Right lobe of liver (tissue), 6 donors: ENCODE results near the gene MAPK12. TPM values are rescaled to one million over a fixed set of nuclear protein-coding genes. Genes with fewer than 3 reads are reported as not detected.
"Not testable (repeated sequence)": the region's sequence is repeated elsewhere in the genome, so short reads cannot be mapped to it uniquely, and the experiment has no call there.

Experiments used
- ATAC-seq, 4 donors: fragments of 200-7000 bp; cut with Tn5 transposase; one replicate each; pipeline ENCODE4 v1.9.1; 2020; ENCODE audit warnings: mild to moderate bottlenecking in 4 of 4, moderate library complexity in 4 of 4
- DNase-seq, 3 donors: peaks; one replicate each; pipeline ENCODE4 v3.0.0-alpha.2; 2020
- H3K27ac ChIP-seq, 3 donors: fragments of 200-600 bp; one replicate each; pipeline ENCODE4 v1.8.0; 2022
- H3K27me3 ChIP-seq, 2 donors: fragments of 200-600 bp; one replicate each; pipeline ENCODE4 v1.8.0; 2022
- H3K36me3 ChIP-seq, 4 donors: fragments of 200-600 bp; sonication (generic) in 1 of 4; one replicate each; pipeline versions ENCODE4 v1.5.1 to v1.8.0; 2017 to 2022; ENCODE audit warnings: control low read depth in 1 of 4
- H3K4me1 ChIP-seq, 4 donors: fragments of 200-600 bp; sonication (generic) in 1 of 4; one replicate each; pipeline versions ENCODE4 v1.5.1 to v1.8.0; 2017 to 2022; ENCODE audit warnings: control low read depth in 1 of 4
- H3K4me3 ChIP-seq, 3 donors: fragments of 200-600 bp; one replicate each; pipeline ENCODE4 v1.8.0; 2022
- H3K9me3 ChIP-seq, 4 donors: fragments of 200-600 bp; sonication (generic) in 1 of 4; one replicate each; pipeline versions ENCODE4 v1.5.1 to v1.8.0; 2017 to 2022; ENCODE audit warnings: control low read depth in 1 of 4
- POLR2A ChIP-seq: fragments of 450-650 bp; IDR thresholded peaks from one replicate; pipeline ENCODE4 v1.6.1; 2017; ENCODE audit warnings: antibody characterized with exemption, mild to moderate bottlenecking
- whole genome bisulfite sequencing: methylation state at CpG from one replicate; pipeline ENCODE4 v1.1.6; 2018; ENCODE audit warnings: low coverage, low lambda C conversion rate; ENCODE audit not compliant: insufficient coverage; ENCODE audit errors: missing lambda C conversion rate; 5-methylcytosine and 5-hydroxymethylcytosine counted together
- intact Hi-C, 2 donors: fragments of 100-400 bp; cut with DNase I; formaldehyde crosslinking; loops; one replicate each; pipeline versions ENCODE4 v1.11.2 to v1.14.1; 2022
- total RNA-seq, 6 experiments: library from RNA; depleted of rRNA in 2 of 6; stranded (reverse); fragments of >200 nt in 2 of 6; fragmentation: NEBNext Ultra II Directional in 3 of 6; extraction: Animal tissue kit (Norgen Biotek cat#: 25700) in 3 of 6; gene quantifications; one replicate each; pipeline versions ENCODE4 v1.1.0 to v1.2.4, GENCODE V29; 2016 to 2023
- TF ChIP-seq, protein P1 (sequence below), 4 donors: fragments of 200-600 bp in 3 of 4; fragments of 450-650 bp in 1 of 4; IDR thresholded peaks; one replicate each; pipeline versions ENCODE4 v1.5.1 to v1.8.0; 2016 to 2022; ENCODE audit warnings: antibody characterized with exemption in 4 of 4, mild to moderate bottlenecking in 2 of 4
- donor health status: DM: no; HTN: yes; CAD: no.
- donor health status: DM: no; HTN: no; CAD: no.
- donor health status: DM: no; HTN: no; CAD: no.
- donor health status: DM: no; HTN: yes; CAD: no.
- donor health status: DM: no; HTN: yes; CAD: no.

Gene MAPK12
- total RNA-seq, 6 experiments from 2014 or later: 2.1 to 7.6 (median 3.6) TPM

DNA sequence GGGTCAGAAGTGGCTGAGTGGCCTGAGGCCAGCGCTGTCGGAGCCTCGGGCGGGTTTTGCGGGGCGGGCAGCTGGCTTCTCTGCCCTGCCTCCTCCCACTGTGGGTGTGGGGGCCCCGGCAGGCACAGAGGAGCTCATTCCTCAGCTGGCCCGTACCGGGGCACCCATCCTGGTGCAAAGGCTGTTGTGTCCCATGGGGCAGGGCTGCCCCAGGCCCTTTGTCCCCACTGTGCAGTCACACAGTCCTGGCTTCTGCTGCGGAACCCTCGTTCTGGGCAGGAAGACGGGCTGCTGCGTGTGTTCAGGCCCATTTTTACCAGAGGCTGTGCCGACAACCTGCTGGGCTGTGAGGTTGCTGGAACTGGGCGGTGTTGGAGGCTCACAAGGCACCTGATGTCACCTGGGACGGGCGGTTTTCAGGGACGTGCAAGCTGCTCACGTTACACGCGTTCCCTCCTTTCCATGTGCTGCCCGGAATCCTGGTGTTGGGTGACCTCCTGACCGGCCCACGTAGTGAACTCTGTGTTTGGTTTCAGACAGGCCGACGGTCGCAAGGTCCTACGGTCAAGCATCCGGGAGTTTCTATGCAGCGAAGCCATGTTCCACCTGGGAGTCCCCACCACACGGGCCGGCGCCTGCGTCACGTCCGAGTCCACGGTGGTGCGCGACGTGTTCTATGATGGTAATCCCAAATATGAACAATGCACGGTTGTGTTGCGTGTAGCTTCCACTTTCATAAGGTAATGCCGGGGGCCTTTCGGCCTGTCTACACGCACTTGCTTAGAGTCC lies 55.5 kb downstream of the MAPK12 start:
- H3K27ac ChIP-seq: peak overlapping the region; percentile 92 to 98 (median 95)
- peaks cover 0 to 60% (median 19%) of the 10 kb centered on the region in 4 donors for H3K4me1 ChIP-seq
- H3K27me3 ChIP-seq: no peaks in the 10 kb centered on the region
- no peaks in the 10 kb centered on the region for H3K9me3 ChIP-seq
- WGBS: 42% methylated on average over 11 of the region's 45 CpGs
- TF ChIP-seq, protein P1, sequence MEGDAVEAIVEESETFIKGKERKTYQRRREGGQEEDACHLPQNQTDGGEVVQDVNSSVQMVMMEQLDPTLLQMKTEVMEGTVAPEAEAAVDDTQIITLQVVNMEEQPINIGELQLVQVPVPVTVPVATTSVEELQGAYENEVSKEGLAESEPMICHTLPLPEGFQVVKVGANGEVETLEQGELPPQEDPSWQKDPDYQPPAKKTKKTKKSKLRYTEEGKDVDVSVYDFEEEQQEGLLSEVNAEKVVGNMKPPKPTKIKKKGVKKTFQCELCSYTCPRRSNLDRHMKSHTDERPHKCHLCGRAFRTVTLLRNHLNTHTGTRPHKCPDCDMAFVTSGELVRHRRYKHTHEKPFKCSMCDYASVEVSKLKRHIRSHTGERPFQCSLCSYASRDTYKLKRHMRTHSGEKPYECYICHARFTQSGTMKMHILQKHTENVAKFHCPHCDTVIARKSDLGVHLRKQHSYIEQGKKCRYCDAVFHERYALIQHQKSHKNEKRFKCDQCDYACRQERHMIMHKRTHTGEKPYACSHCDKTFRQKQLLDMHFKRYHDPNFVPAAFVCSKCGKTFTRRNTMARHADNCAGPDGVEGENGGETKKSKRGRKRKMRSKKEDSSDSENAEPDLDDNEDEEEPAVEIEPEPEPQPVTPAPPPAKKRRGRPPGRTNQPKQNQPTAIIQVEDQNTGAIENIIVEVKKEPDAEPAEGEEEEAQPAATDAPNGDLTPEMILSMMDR (IDR thresholded peaks at IDR 0.05): no peak
- peak; percentile 86 for TF ChIP-seq POLR2A
- peak; percentile 86 to 94 (median 93) for DNase-seq
- H3K4me3 ChIP-seq: peak overlapping the region; percentile 31 to 54 (median 42)
- peaks cover 3 to 32% (median 16%) of the 10 kb centered on the region in 4 donors for H3K36me3 ChIP-seq
- intact Hi-C loops: loop anchor here in 1 of 2 donors (5.0 kb wide), 1 partner anchor 54 kb away; no protein-coding TSS in a partner anchor
- peak; percentile 59 to 72 (median 66) for ATAC-seq

DNA sequence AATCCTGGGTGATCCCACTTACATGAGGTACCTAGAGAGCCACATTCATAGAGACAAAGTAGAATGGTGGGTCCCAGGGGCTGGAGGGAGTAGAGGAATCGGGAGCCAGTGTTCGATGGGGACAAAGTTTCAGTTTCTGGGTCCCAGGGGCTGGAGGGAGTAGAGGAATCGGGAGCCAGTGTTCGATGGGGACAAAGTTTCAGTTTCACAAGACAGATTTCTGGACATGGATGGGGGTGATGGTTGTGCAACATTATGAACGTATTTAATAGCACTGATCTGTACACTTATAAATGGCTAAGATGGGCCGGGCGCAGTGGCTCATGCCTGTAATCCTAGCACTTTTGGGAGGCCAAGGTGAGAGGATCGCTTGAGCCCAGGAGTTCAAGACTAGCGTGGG lies 56.5 kb downstream of the MAPK12 start:
- DNase-seq (peak; percentile 41 to 88 (median 78)), ATAC-seq (peak; percentile 34 to 57 (median 48))
- not testable (repeated sequence) for H3K27me3 ChIP-seq, H3K9me3 ChIP-seq
- Histone ChIP-seq H3K27ac (peak overlapping the region; percentile 92 to 98 (median 95)), H3K4me3 (peak overlapping the region; percentile 31 to 54 (median 42)), H3K36me3 (peaks cover 0 to 22% (median 9%) of the 10 kb centered on the region in 4 donors), H3K4me1 (peaks cover 0 to 61% (median 19%) of the 10 kb centered on the region in 4 donors)
- 17% methylated on average over 8 of the region's 9 CpGs for WGBS
- intact Hi-C loops: loop anchor here in 1 of 2 donors (5.0 kb wide), 1 partner anchor 53 kb away; no protein-coding TSS in a partner anchor
- TF ChIP-seq POLR2A: peak; percentile 76

DNA sequence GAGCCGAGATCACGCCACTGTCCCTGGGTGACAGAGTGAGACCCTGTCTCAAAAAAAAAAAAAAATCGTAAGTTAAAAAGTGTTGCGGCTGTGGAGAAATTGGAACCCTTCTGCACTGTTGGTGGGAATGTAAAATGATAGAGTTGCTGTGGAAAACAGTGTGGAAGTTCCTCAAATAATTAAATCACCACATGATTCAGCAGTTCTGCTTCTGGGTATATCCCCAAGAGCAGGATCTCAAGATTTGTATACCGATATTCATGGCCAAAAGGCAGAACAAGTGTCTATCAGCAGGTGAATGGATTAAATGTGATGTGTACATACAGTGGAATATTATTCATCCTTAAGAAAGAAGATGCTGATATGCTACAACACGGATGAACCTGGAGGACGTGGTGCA lies 56.9 kb downstream of the MAPK12 start:
- Histone ChIP-seq H3K4me3 (peak overlapping the region; percentile 8 to 54 (median 32)), H3K9me3 (no peaks in the 10 kb centered on the region), H3K27ac (peak overlapping the region; percentile 92 to 98 (median 95)), H3K4me1 (peaks cover 0 to 61% (median 19%) of the 10 kb centered on the region in 4 donors), H3K27me3 (no peaks in the 10 kb centered on the region), H3K36me3 (peaks cover 0 to 19% (median 7%) of the 10 kb centered on the region in 4 donors)
- ATAC-seq: no peak
- DNase-seq: no peak
- 29% methylated on average over 7 of the region's 7 CpGs for WGBS
- TF ChIP-seq, protein P1 (IDR thresholded peaks at IDR 0.05): no peak
- intact Hi-C loops: no loop called here

DNA sequence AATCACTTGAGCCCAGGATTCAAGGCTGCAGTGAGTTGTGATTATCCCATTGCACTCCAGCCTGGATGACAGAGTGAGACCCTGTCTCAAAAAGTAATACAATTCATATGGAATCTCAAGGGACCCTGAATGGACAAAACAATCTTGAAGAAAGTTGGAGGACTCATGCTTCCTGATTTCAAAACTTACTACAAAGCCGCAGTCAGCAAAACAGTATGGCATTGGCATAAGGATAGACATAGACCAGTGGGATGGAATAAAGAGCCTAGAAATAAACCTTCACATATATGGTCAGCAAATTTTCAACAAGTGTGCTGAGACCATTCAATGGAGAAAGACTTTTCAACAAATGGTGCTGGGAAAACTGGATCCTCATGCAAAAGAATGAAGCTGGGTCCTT lies 58.2 kb downstream of the MAPK12 start:
- ATAC-seq: no peak
- Histone ChIP-seq H3K4me3 (peak overlapping the region in 1 of 3 donors; percentile 54), H3K9me3 (no peaks in the 10 kb centered on the region), H3K4me1 (peaks cover 0 to 62% (median 19%) of the 10 kb centered on the region in 4 donors), H3K27ac (peak overlapping the region; percentile 92 to 98 (median 95)), H3K27me3 (no peaks in the 10 kb centered on the region), H3K36me3 (peaks cover 0 to 18% (median 6%) of the 10 kb centered on the region in 4 donors)
- TF ChIP-seq, protein P1 (IDR thresholded peaks at IDR 0.05): no peak
- no peak for TF ChIP-seq POLR2A
- DNase-seq: no peak
- 88% methylated on average over 1 of the region's 1 CpG for WGBS
- intact Hi-C loops: no loop called here

Other genes with a start within 250 kb of the MAPK12 start
- not detected for gene IL17REL, start 248.9 kb downstream of the MAPK12 start, total RNA-seq
- not detected for gene TTLL8, start 203.4 kb downstream of the MAPK12 start, total RNA-seq
- gene MLC1, start 176.3 kb downstream of the MAPK12 start, total RNA-seq: under 1 TPM in 2 of 6 experiments, not detected in 4; 0.60 to 0.68 TPM
- gene MOV10L1, start 171.7 kb downstream of the MAPK12 start, total RNA-seq: under 1 TPM in 4 of 6 experiments, not detected in 2; 0.21 to 0.31 (median 0.24) TPM
- gene PANX2, start 91.0 kb downstream of the MAPK12 start, total RNA-seq: 10 to 100 TPM in 1 of 6 experiments, 1 to 10 TPM in 5; 3.9 to 12.3 (median 7.2) TPM
- gene TRABD, start 75.8 kb downstream of the MAPK12 start, total RNA-seq: 10 to 100 TPM; 18.9 to 30.2 (median 22.8) TPM
- 10 to 100 TPM; 51.1 to 67.8 (median 59.2) TPM for gene SELENOO, start 60.7 kb downstream of the MAPK12 start, total RNA-seq
- gene TUBGCP6, start 16.7 kb downstream of the MAPK12 start, total RNA-seq: 10 to 100 TPM; 10.4 to 22.6 (median 14.6) TPM
- 10 to 100 TPM; 19.6 to 30.5 (median 23.0) TPM for gene HDAC10, start 10.4 kb downstream of the MAPK12 start, total RNA-seq
- 1 to 10 TPM; 1.7 to 6.4 (median 2.5) TPM for gene MAPK11, start 8.7 kb upstream of the MAPK12 start, total RNA-seq
- gene PLXNB2, start 46.0 kb upstream of the MAPK12 start, total RNA-seq: 100 to 1,000 TPM; 154 to 181 (median 161) TPM
- gene DENND6B, start 65.3 kb upstream of the MAPK12 start, total RNA-seq: 1 to 10 TPM in 5 of 6 experiments, under 1 TPM in 1; 0.98 to 4.1 (median 1.9) TPM
- gene PPP6R2, start 81.6 kb upstream of the MAPK12 start, total RNA-seq: 10 to 100 TPM; 38.3 to 80.3 (median 54.4) TPM
- gene SBF1, start 213.4 kb upstream of the MAPK12 start, total RNA-seq: 10 to 100 TPM; 18.3 to 28.9 (median 22.8) TPM
- gene ADM2, start 219.9 kb upstream of the MAPK12 start, total RNA-seq: 10 to 100 TPM in 1 of 6 experiments, 1 to 10 TPM in 5; 1.0 to 19.2 (median 2.2) TPM
- gene MIOX, start 225.2 kb upstream of the MAPK12 start, total RNA-seq: not detected
- gene LMF2, start 246.0 kb upstream of the MAPK12 start, total RNA-seq: 10 to 100 TPM; 33.2 to 47.6 (median 41.7) TPM
- gene NCAPH2, start 246.5 kb upstream of the MAPK12 start, total RNA-seq: 10 to 100 TPM; 11.4 to 17.3 (median 13.9) TPM